GM21576 (cell line): ENCODE results near the gene CLEC2B.

Experiments
- ATAC-seq: cut with Tn5 transposase; IDR thresholded peaks from one replicate; pipeline ENCODE4 v1.9.1; 2021; ENCODE audit warnings: mild to moderate bottlenecking, moderate library complexity; ENCODE audit not compliant: unreplicated experiment

Gene CLEC2B

DNA sequence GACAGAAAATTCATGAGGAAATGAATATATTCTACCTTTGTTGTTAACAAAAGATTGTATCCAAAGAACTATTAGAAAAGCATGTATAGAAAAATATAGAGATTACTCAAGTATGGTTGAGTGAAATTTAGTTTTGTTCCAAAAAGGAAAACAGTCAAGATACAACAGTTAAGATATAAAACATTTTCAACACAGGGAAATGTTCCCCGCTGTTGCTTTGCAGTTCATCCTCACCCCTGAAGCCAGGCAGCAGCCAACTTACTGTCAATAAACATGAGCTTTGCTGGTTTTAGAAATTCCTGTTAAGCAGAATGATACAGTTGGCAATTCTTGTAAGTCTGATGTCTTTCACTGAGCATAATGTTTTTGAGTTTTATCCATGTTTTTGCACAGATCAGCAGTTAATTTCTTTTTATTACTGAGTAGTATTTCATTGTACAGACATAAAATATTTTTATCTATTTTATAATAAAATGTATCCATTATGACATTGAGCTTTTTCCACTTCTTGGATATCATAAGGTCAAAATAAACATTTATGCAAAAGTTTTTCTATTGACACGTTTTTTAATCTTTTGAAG, 1.2 kb upstream of the CLEC2B start:
- ATAC-seq, result no peak

DNA sequence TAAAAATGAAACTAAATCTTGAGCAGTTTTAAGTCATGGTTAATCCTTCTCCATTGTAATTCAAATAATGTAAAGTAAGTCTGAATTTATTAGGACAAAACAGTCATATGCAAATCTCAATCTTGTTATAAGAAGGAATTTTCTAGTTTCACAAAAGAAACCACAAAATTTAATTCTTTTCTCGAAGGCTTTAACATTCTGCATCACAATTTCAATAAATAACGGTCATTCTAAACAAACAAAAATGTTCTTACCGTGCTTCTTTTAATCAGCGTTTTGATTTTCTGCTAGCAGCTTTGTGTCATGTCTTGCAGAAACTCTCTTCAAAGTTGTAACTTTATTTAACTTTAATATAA, 225 bp downstream of the CLEC2B start:
- ATAC-seq, result no peak

DNA sequence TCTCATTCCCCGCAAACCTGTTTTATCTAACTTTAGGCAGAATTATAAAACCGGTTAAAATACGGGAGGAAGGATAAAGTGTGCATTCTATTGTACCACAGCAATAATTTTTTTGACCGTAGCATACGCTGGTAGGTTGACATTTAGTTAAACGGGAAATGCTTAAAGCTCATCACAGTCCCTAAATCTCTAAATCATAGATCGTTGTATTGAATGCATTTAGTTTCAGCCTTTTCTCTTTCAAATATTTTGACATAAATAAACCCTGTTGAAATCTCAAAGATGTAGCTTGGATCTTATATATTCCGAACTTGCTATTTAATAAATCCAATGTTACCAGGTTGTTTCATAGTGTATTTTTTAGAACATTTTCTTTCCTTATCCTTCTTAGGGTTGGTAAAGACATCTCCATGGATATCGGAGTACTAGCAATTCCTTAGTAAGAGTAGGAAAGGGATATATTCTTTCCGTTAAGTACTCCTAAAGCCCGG, 798 bp downstream of the CLEC2B start:
- no peak for ATAC-seq

DNA sequence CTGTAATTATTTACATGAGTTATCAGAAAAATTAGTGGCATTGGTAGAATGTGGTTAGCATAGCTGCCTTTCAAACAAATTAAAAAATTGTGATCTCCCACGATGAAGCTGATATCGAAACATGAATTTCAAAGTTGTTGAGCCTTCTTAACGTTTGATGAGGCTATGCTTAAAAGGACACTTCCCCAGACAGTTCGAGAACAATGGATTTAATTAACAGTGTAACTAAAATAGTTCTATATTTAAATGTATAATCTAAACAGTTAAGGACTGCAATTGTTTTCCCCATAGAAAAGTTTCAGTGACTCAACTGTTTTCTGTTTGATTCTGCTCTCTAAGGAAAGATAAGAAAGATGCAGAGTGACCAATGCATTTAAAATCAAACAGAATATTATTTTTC, 1.6 kb downstream of the CLEC2B start:
- ATAC-seq, result no peak

DNA sequence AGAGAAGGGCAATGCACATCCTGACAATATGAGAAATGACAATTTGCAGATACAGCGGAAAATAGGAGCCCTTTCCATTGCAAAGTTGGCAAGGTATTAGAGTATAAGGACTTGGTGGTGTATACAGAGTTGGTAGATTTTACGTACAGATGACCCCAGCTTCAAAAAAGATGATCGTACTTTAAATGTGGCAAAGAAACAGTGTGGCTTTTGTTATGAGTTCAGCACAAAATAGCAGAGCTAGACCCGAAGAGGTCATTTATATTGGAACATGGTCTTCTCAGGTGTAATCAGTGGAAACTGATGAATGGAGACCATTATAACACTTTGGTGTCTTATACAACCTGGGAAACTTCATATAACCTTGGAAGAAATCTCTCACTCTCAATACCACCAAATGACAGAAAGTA, 2.3 kb downstream of the CLEC2B start:
- no peak for ATAC-seq

DNA sequence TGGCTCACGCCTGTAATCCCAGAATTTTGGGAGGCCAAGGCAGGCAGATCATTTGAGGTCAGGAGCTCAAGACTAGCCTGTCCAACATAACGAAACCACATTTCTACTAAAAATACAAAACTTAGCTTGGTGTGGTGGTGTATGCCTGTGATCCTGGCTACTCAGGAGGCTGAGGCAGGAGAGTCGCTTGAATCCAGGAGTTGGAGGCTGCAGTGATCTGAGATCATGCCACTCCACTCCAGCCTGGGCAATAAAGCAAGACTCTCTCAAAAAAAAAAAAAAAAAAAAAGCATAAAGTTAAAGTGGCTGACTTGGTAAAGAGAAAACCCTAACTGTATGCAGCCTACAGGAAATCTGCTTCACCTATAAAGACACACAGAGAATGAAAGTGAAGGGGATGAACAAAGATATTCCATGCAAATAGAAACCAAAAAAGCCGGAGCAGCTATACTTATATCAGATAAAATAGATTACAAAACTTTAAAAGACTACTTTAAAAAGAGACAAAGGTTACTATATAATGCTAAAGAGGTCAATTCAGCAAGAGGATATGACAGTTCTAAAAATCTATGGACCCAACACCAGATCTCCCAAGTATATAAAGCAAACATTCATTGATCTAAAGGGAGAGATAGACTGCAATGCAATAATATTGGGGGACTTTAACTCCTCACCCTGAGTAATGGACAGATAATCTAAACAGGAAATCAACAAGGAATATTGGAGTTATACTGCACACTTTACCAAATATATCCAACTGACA, 4.1 kb downstream of the CLEC2B start:
- no peak for ATAC-seq

DNA sequence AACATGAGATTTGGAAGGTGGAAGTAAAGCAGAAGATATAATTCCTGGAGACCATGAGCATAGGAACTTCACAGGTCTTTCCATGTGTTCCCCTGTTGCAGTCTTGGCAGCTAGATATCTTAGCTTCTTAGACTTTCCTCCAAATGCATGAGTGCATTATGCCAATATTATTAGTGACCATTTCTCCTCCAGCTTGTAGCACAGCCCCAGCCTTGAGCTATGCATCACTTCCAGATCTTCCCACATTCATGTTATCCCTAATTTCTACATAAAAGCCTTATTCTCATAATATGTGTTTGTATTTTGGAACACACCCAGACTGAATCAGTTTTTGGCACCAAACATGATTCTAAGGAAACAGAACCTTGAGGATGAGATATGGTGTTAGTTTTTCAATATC, 11.0 kb downstream of the CLEC2B start:
- no peak for ATAC-seq

DNA sequence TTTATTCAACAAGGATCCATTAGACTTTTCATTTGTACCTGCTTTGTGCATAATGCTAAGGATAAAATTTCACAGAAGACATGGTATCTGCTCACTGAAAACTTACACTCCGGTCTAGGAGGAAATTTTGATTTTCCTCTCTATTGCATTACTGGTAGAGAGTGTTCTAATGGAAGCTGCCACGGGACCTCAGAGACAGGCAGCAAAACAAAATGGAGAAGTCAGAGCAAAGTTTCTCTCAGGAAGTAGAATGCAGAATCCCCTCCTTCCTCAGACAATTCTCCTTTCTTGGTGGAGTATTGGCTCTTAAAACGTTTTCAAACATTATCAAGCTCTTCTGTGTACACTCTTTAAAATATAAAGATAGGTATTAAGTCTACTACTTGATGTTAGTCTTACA, 12.3 kb downstream of the CLEC2B start:
- ATAC-seq, result no peak

DNA sequence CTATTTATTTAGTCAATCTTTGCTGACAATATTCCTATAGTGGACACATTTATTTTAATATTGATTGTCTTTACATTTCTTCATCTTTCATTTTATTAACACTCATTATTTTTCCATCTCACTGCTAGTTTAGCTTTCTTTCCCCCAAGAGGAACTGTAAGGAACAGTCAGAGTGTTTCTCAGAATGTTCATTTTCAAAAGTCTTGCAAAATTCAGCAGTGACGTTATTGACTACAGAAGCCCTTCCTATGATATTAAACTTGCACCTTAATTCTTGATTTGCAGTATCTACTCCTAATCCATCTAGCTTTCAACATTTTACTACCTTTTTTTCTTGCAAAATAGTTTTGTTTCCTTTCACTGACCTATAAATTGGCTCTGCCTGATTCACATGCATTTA, 13.0 kb downstream of the CLEC2B start:
- no peak for ATAC-seq

DNA sequence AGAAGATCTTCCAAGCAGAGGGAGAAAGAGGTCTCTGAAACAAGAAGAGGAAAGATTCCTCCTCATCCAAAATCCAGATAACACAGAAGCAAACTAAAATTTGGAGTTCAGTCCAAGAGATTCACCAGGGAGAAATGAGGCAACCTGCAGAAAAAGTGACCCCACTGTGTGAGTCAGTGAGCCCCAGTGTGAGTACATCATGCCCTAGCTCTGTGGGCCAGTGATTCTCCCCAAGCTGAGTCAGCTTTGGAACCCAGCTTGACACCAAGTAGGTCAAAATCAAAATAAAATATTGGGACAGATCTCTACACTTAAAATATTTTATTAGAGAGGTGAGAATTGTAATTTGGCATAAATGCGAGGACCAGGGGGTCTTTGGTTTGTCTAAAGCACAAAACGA, 17.2 kb downstream of the CLEC2B start:
- no peak for ATAC-seq

DNA sequence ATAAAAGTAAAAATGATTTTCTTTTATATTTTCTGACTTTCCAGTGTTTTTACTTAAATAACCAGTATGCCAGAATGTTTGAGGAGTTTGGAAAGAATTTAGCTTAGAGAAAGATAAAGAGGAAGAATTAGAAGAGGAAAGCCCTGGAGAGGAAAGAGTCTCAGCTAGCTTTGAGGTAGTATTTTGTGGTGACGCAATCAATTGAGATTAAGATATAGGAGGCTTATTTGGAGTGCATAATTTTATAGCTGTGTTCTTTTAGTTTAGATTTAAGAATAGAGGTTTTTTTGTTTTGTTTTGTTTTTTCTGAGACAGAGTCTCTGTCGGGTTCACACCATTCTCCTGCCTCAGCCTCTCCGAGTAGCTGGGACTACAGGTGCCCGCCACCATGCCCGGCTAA, 18.1 kb downstream of the CLEC2B start:
- no peak for ATAC-seq

DNA sequence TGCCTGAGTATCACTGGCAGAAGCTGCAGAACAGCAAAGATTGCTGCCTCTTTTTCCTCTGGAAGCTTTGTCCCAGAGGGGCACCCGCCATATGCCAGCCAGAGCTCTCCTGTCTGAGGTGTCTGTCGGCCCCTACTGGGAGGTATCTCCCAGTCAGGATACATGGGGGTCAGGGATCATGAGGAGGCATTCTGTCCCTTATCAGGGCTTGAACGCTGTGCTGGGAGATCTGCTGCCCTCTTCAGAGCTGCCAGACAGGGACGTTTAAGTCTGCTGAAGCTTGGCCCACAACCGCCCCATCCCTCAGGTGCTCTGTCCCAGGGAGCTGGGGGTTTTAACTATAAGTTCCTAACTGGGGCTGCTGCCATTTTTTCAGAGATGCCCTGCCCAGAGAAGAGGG, 20.3 kb downstream of the CLEC2B start:
- no peak for ATAC-seq

DNA sequence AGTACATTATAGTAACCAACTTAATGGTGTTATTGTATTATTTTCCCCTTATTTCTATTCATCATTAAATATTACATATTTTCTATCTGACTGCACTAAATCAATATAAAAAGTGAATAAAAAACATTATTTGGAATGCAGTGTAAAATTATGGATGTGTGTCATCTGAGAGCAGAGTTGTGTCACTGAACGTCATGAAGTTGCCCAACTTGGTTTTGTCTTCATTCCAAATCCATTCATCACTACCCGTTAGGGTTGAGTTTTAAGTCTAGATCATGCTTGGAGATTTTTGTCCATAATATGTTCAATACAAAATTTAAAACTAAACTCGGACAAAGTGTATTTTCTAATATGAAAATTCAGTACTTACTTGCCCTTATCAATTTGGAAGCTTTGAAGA, 25.7 kb downstream of the CLEC2B start:
- ATAC-seq, result no peak

DNA sequence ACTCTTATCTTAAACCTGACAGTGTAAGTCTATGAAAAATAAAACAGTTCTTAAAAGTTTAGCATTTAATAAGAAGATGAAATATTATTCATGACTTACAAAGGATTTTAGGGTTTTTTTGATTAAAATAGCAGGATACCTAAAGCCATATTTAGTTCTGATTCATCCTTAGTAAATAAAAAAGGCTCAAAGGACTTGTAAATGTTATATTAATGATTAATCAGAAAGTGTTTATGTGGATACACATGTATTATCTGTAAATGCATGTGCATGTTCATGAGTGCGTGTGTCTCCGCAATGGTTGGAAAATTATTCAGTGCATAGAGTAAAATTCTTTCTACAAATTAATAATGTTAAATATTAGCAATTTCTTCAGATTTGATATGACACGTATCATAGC, 37.4 kb downstream of the CLEC2B start:
- ATAC-seq, result no peak

DNA sequence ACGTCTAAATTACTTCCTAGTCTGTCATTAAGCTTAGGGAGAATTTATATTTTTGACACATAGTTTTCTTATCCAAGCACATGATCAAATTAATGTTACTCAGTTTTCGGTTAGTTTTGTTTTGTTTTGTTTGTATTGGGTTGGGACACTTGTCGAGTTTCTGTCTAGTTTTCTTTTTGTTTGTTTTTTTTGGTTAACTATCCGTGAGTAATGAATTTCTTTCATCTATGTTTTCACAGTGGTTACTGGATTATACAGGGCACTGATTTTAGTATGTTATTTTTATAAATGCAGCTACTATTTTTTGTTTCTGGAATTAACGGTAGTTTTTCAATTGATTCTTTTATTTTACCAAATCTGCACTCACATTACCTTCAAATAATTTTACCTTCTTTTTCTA, 39.2 kb downstream of the CLEC2B start:
- no peak for ATAC-seq

DNA sequence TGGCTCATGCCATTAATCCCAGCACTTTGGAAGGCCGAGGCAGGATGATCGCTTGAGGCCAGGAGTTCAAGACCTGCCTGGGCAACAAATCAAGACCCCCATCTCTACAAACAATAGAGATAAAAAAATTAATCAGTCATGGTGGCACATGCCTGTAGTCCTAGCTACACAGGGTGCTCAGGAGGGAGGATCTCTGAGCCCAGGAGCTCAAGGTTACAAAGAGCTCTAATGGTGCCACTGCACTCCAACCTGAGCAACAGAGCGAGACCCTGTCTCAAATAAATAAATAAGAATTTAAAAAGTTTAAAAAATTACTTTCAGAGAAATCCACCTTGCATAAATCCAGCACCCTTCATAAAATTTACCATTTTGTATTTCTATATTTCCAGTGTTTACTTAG, 39.7 kb downstream of the CLEC2B start:
- no peak for ATAC-seq

DNA sequence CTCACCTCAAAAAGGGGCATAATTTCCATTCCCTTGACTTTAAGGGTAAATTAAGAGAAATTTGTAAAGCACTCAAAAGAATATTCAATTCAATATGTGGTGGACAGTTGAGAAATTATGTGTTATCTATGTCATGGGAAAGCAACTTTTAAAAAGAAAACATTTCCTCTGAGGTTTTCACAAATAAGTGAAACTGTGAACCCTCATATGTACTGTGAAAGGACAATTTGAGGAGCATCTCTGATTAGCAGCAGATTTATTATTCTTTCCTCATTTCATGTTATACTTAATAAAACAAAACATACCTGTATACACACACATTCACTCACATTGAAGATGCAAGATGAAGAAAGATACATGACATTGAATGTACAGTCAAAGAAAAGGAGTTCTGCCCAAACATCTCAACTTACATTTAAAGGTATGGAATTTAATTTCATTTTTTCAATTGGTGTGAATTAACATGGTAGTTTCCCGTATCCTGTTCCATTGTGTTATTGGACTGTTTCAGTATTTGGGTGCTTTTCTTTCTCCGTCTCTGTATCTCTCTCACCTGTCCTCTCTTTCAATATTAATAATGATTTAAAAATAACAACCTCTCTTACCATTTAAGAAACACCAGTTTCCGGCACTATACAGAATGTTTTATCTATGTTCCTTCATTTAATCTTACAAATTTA, 41.8 kb downstream of the CLEC2B start, which contains the start of gene KLRF1:
Gene KLRF1 (plus strand): TSS at position 273 of the 680 bp plus-strand sequence. CDS start 64 bp downstream, at position 337.
- ATAC-seq, result no peak

DNA sequence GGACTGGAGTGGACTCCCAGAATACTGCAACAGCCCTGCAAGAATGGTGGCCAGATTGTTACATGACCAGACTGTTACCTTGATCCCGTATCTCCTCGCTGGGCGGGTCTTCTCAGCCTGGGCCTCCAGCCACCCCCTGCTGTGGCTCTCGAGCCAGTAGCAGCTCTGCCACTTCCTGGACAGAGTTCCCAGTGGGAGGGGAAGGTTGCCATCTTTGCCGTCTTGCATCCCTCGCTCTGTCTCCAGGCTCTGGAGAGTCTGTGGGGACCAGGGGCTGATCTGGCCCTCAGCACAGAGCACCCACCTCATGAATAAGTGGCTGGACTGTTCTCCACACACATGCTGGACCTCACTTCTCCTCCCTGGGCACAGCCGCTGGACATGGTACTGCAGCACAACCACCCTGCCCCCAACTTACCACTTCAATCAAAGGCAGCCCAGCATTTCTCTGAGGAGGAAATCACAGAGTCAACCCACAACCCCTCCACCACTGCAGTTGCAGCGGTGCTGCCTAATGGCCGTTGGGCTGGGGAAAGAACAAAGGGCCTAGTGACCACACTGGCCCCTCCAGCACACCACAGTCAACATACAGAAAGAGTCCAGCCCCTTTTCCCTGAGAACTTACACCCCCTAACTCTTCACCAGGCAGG, 48.7 kb downstream of the CLEC2B start:
- ATAC-seq, result no peak

DNA sequence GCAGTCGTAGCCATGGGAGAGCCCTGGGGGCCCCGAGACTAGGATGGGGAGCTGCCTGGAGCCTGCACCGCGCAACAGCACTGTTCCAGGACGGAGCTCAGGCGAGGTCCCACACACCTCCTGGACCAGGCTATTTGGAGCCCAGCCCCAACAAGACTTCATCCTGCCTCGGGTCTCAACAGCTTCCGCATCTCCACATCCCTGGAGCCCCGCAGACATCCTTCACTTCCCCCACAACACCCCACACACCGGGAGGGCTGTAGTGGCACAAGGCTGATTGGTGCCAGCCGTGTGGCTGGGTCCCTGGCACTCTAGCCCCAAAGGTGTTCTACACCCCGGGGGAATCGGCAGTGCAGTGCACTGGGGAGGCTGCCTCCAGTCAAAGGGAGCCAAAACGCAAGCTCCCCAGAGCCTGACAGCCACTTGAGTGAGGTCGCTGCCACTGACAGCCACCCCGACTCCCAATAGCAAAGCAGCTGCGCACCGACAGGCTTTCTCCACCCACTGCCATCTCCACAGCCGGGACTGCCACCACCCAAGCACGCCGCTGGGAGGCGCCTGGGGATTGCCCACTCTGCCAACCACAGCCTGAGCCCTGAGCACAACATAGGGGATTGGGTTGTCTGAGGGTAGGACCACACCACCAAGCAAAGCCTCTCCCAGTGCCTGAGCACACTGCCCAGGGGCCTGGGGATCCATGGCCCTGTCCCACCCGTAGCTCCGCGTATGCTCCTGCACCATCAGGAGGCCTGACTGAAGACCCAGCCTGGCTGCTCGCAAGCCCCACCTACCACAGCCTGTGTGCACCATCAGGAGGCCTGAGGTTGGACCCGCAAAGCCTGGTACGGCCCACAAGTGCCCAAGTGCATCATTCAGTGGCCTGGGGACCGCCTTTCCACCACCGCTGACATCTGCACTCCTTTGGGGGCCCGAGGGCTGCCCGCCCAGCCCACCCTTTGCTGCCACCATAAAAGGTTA, 55.0 kb downstream of the CLEC2B start:
- peak; percentile 87 for ATAC-seq

DNA sequence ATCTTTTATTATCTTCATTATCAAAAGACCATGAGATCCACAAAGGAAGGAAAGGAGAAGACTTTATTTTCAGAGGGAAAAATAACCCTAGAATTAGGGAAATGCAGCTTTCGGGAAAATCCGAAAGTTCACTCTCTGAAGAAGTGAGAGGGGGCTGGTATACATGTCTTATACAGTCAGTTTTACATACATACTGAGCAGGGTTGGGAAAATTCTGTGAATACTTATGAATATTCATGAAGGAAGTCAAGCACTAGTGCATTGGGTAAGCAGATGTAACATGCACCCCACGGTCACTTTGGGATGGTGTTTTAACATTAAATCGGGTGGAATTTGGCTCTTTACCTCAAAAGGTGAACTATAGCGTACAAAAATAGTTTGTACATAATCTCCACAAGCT, 57.5 kb downstream of the CLEC2B start:
- ATAC-seq, result no peak
